T-cell (primary cell): ENCODE measurements around the gene SPATA31D4. TPM values are rescaled to one million over a fixed set of nuclear protein-coding genes. Genes with fewer than 3 reads are reported as not detected.

Experiments used
- ATAC-seq, 4 experiments: fragments of 200-7000 bp in 3 of 4; fragments of 150-1000 bp in 1 of 4; cut with Tn5 transposase; replicated peaks in 1 of 4; 1 replicate in 3 of 4; 2 replicates in 1 of 4; pipeline ENCODE4 v1.10.0; 2021; ENCODE audit warnings: moderate library complexity in 3 of 4, mild to moderate bottlenecking in 2 of 4, moderate number of reproducible peaks in 1 of 4
- CTCF ChIA-PET, 2 donors: fragments of 300-600 bp; sonication (Branson Sonifier 250); formaldehyde crosslinking; loops; one replicate each; lab custom pipeline; 2022; ENCODE audit warnings: antibody characterized with exemption in 2 of 2; lab: Charles Lee
- POLR2A ChIA-PET, 2 donors: fragments of 300-600 bp; sonication (Branson Sonifier 250); formaldehyde crosslinking; loops; one replicate each; lab custom pipeline; 2022; ENCODE audit warnings: antibody characterized with exemption in 2 of 2; lab: Charles Lee
- DNase-seq, 35 experiments: peaks; one replicate each; pipeline versions ENCODE4 v3.0.0 to v3.0.0-alpha.2; 2013 to 2023
- H3K27ac ChIP-seq: one replicate; pipeline ENCODE4 v1.5.1; 2013; ENCODE audit warnings: low read length
- H3K27me3 ChIP-seq, 2 experiments: replicated peaks in 1 of 2; 1 replicate in 1 of 2; 2 replicates in 1 of 2; pipeline versions ENCODE4 v1.6.1 to v1.7.0; 2013; ENCODE audit warnings: low read length in 1 of 2, mixed read lengths in 1 of 2; ENCODE audit not compliant: control insufficient read depth in 2 of 2, insufficient read depth in 2 of 2; ENCODE audit errors: extremely low read depth in 1 of 2
- H3K36me3 ChIP-seq, 2 donors: 1 replicate in 1 of 2; 2 replicates in 1 of 2; pipeline versions ENCODE4 v1.6.1 to v1.7.0; 2013; ENCODE audit warnings: low read length in 1 of 2; ENCODE audit not compliant: control insufficient read depth in 2 of 2, insufficient read depth in 1 of 2; ENCODE audit errors: extremely low read depth in 1 of 2
- H3K4me1 ChIP-seq, 2 experiments: 1 replicate in 1 of 2; 2 replicates in 1 of 2; pipeline versions ENCODE4 v1.6.1 to v1.7.0; 2013; ENCODE audit warnings: low read length in 2 of 2, mixed read lengths in 1 of 2; ENCODE audit not compliant: insufficient read depth in 2 of 2, control insufficient read depth in 1 of 2; ENCODE audit errors: extremely low read depth in 1 of 2
- H3K4me3 ChIP-seq, 2 donors: 1 replicate in 1 of 2; 2 replicates in 1 of 2; pipeline versions ENCODE4 v1.5.1 to v1.7.0; 2013; ENCODE audit warnings: mild to moderate bottlenecking in 2 of 2, low read length in 1 of 2, moderate library complexity in 1 of 2; ENCODE audit not compliant: control insufficient read depth in 1 of 2; ENCODE audit errors: extremely low read depth in 1 of 2
- H3K9me3 ChIP-seq: 2 replicates; pipeline ENCODE4 v1.7.0; 2013
- H3K27ac Mint-ChIP-seq, 2 donors: one replicate each; pipeline ENCODE4 v1.8.0; 2020 to 2021; ENCODE audit warnings: mild to moderate bottlenecking in 2 of 2, mixed read lengths in 2 of 2
- H3K27me3 Mint-ChIP-seq, 2 donors: one replicate each; pipeline ENCODE4 v1.8.0; 2021 to 2022; ENCODE audit warnings: mixed read lengths in 2 of 2
- H3K36me3 Mint-ChIP-seq: one replicate; pipeline ENCODE4 v1.8.0; 2021; ENCODE audit warnings: mixed read lengths
- H3K4me1 Mint-ChIP-seq, 3 donors: one replicate each; pipeline ENCODE4 v1.8.0; 2020 to 2022; ENCODE audit warnings: mixed read lengths in 3 of 3, mild to moderate bottlenecking in 1 of 3
- H3K4me3 Mint-ChIP-seq, 3 donors: one replicate each; pipeline ENCODE4 v1.8.0; 2020 to 2022; ENCODE audit warnings: mild to moderate bottlenecking in 3 of 3, mixed read lengths in 3 of 3, moderate library complexity in 3 of 3
- H3K9me3 Mint-ChIP-seq, 3 donors: one replicate each; pipeline ENCODE4 v1.8.0; 2020 to 2022; ENCODE audit warnings: mixed read lengths in 3 of 3
- WGBS: methylation state at CpG from one replicate; pipeline ENCODE4 v1.1.5; 2013; ENCODE audit warnings: missing lambda C conversion rate; ENCODE audit not compliant: insufficient coverage; 5-methylcytosine and 5-hydroxymethylcytosine counted together
- total RNA-seq, 35 experiments: library from RNA in 6 of 35; stranded (reverse) in 6 of 35; fragments of 120-200 nt in 1 of 35; gene quantifications; one replicate each; pipeline versions ENCODE4 v1.2.1 to v1.2.4 and lab custom pipeline; 2013 to 2026

The SPATA31D4 gene
- total RNA-seq, 5 donors from 2014 or later (not counting 1 experiment from before 2014, with no cell fraction given), result not detected

DNA sequence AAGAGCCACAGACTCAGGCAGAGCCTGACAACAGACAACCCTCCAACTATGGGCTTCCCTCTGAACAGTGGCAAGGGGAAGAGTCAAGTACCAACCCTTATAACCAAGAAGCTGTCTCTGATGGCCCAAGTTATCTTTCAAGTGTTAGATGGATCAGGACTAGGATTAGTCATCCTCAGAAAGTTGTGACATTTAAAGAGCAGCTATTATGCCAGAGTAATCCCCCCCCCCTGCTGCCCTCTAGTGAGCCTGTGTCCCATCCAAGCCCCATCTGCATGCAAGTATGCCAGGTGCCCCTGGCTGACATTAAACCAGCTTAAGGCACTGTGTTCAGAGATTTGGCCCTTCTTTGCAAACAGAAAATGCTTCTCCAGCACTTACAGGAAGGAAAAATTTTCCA lies 43.5 kb downstream of the SPATA31D4 start:
- H3K27ac Mint-ChIP-seq, result no peak overlapping the region
- H3K36me3 Mint-ChIP-seq, result no peaks in the 10 kb centered on the region
- no peak for DNase-seq
- CTCF ChIA-PET, result no interaction called here
- peaks cover 3 to 12% (median 11%) of the 10 kb centered on the region in 3 donors for H3K9me3 Mint-ChIP-seq
- no peaks in the 10 kb centered on the region for H3K4me1 Mint-ChIP-seq
- Histone ChIP-seq H3K4me1 (no peaks in the 10 kb centered on the region), H3K4me3 (no peak overlapping the region), H3K36me3 (no peaks in the 10 kb centered on the region), H3K27me3 (no peaks in the 10 kb centered on the region), H3K27ac (no peak overlapping the region), H3K9me3 (no peaks in the 10 kb centered on the region)
- no peak overlapping the region for H3K4me3 Mint-ChIP-seq
- POLR2A ChIA-PET, result no interaction called here
- H3K27me3 Mint-ChIP-seq, result peaks cover 0 to 6% of the 10 kb centered on the region in 2 donors
- ATAC-seq, result no peak

GRCh38 chr9:81974764-81975163 lies 46.5 kb downstream of the SPATA31D4 start:
- Histone ChIP-seq H3K27ac (no peak overlapping the region), H3K27me3 (no peaks in the 10 kb centered on the region), H3K9me3 (no peaks in the 10 kb centered on the region), H3K36me3 (no peaks in the 10 kb centered on the region), H3K4me1 (no peaks in the 10 kb centered on the region), H3K4me3 (no peak overlapping the region)
- DNase-seq (no peak), ATAC-seq (no peak)
- no CpG with 5 or more reads among the region's 5 CpGs for WGBS
- Mint-ChIP-seq H3K36me3 (no peaks in the 10 kb centered on the region), H3K4me3 (no peak overlapping the region), H3K4me1 (no peaks in the 10 kb centered on the region), H3K27ac (no peak overlapping the region), H3K9me3 (peaks cover 3 to 11% (median 11%) of the 10 kb centered on the region in 3 donors), H3K27me3 (no peaks in the 10 kb centered on the region)
- CTCF ChIA-PET, result no interaction called here
- POLR2A ChIA-PET, result no interaction called here

GRCh38 chr9:81976351-81976750 lies 48.1 kb downstream of the SPATA31D4 start:
- Histone ChIP-seq H3K4me1 (no peaks in the 10 kb centered on the region), H3K27ac (no peak overlapping the region), H3K9me3 (no peaks in the 10 kb centered on the region), H3K36me3 (no peaks in the 10 kb centered on the region), H3K4me3 (no peak overlapping the region), H3K27me3 (no peaks in the 10 kb centered on the region)
- no peaks in the 10 kb centered on the region for H3K36me3 Mint-ChIP-seq
- WGBS, result 90% methylated on average over 8 of the region's 11 CpGs
- DNase-seq (no peak), ATAC-seq (no peak)
- CTCF ChIA-PET, result no interaction called here
- peaks cover 3 to 15% (median 11%) of the 10 kb centered on the region in 3 donors for H3K9me3 Mint-ChIP-seq
- no peak overlapping the region for H3K27ac Mint-ChIP-seq
- H3K4me3 Mint-ChIP-seq, result no peak overlapping the region
- no peaks in the 10 kb centered on the region for H3K4me1 Mint-ChIP-seq
- H3K27me3 Mint-ChIP-seq, result no peaks in the 10 kb centered on the region
- POLR2A ChIA-PET, result no interaction called here

GRCh38 chr9:81979196-81979595 lies 51.0 kb downstream of the SPATA31D4 start:
- ATAC-seq (no peak), DNase-seq (no peak)
- POLR2A ChIA-PET, result no interaction called here
- no peak overlapping the region for H3K27ac ChIP-seq
- no peaks in the 10 kb centered on the region for H3K9me3 ChIP-seq
- no peaks in the 10 kb centered on the region for H3K27me3 ChIP-seq
- Mint-ChIP-seq H3K36me3 (no peaks in the 10 kb centered on the region), H3K27ac (no peak overlapping the region), H3K4me1 (no peaks in the 10 kb centered on the region), H3K27me3 (no peaks in the 10 kb centered on the region), H3K4me3 (no peak overlapping the region), H3K9me3 (peaks cover 3 to 15% (median 11%) of the 10 kb centered on the region in 3 donors)
- no peaks in the 10 kb centered on the region for H3K4me1 ChIP-seq
- 100% methylated on average over 1 of the region's 2 CpGs for WGBS
- CTCF ChIA-PET, result no interaction called here
- H3K4me3 ChIP-seq, result no peak overlapping the region
- no peaks in the 10 kb centered on the region for H3K36me3 ChIP-seq

- no peaks in the 10 kb centered on the region for H3K36me3 Mint-ChIP-seq
- Histone ChIP-seq H3K9me3 (no peaks in the 10 kb centered on the region), H3K4me1 (no peaks in the 10 kb centered on the region), H3K27me3 (no peaks in the 10 kb centered on the region), H3K36me3 (no peaks in the 10 kb centered on the region), H3K27ac (no peak overlapping the region), H3K4me3 (no peak overlapping the region)
- POLR2A ChIA-PET, result no interaction called here
- ATAC-seq (no peak), DNase-seq (no peak)
- CTCF ChIA-PET, result no interaction called here
- H3K4me1 Mint-ChIP-seq, result no peaks in the 10 kb centered on the region
- H3K4me3 Mint-ChIP-seq, result no peak overlapping the region
- no peaks in the 10 kb centered on the region for H3K27me3 Mint-ChIP-seq
- H3K27ac Mint-ChIP-seq, result no peak overlapping the region
- H3K9me3 Mint-ChIP-seq, result peaks cover 3 to 20% (median 3%) of the 10 kb centered on the region in 3 donors
Measured at GRCh38 chr9:81980568-81980967, 52.3 kb downstream of the SPATA31D4 start.

DNA sequence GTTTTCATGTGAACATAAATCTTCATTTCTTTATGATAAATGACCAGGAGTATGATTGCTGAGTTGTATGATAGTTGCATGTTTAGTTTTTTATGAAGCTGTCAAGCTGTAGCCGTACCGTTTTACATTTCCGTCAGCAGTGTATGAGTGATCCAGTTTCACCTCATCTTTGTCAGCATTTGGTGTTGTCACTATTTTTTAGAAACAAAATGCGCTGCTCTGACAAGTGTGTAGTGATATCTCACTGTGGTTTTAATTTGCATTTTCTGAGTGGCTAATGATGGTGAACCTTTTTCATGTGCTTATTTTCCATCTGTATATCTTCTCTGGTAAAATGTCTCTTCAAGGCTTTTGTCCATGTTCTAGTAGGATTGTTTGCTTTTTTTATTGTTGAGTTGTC lies 53.7 kb downstream of the SPATA31D4 start:
- Histone ChIP-seq H3K27me3 (no peaks in the 10 kb centered on the region), H3K27ac (no peak overlapping the region), H3K9me3 (no peaks in the 10 kb centered on the region), H3K4me3 (no peak overlapping the region), H3K4me1 (no peaks in the 10 kb centered on the region), H3K36me3 (no peaks in the 10 kb centered on the region)
- Mint-ChIP-seq H3K9me3 (peaks cover 3 to 19% (median 7%) of the 10 kb centered on the region in 3 donors), H3K27ac (no peak overlapping the region), H3K36me3 (no peaks in the 10 kb centered on the region), H3K4me1 (no peaks in the 10 kb centered on the region), H3K4me3 (no peak overlapping the region), H3K27me3 (no peaks in the 10 kb centered on the region)
- ATAC-seq, result no peak
- ChIA-PET POLR2A (interaction anchor here in 1 of 2 donors (0.6 kb wide), 1 partner anchor 18 kb away, joined by 15 read pairs; no protein-coding TSS in a partner anchor), CTCF (no interaction called here)
- DNase-seq, result no peak
- WGBS, result 76% methylated on average over 2 of the region's 4 CpGs
